ENCODE measurements around the gene RBBP9.
"Not testable (repeated sequence)": the region's sequence is repeated elsewhere in the genome, so short reads cannot be mapped to it uniquely, and the experiment has no call there.

Gene RBBP9

GRCh38 chr20:18506744-18507143 is 9.7 kb upstream of the RBBP9 start:
- in situ Hi-C loops (cut with MboI; ENCODE audit: low sequenced_read_pairs), result no loop called here

- in situ Hi-C loops (cut with MboI; ENCODE audit: low sequenced_read_pairs), result no loop called here
These were observed 7.5 kb upstream of the RBBP9 start for GRCh38 chr20:18504479-18505060.

- in situ Hi-C loops (cut with MboI; ENCODE audit: low sequenced_read_pairs), result not testable (repeated sequence)
These were observed 4.6 kb upstream of the RBBP9 start for GRCh38 chr20:18501672-18502071.

GRCh38 chr20:18497603-18498002 is 578 bp upstream of the RBBP9 start:
- in situ Hi-C loops (cut with MboI; ENCODE audit: low sequenced_read_pairs), result no loop called here

DNA sequence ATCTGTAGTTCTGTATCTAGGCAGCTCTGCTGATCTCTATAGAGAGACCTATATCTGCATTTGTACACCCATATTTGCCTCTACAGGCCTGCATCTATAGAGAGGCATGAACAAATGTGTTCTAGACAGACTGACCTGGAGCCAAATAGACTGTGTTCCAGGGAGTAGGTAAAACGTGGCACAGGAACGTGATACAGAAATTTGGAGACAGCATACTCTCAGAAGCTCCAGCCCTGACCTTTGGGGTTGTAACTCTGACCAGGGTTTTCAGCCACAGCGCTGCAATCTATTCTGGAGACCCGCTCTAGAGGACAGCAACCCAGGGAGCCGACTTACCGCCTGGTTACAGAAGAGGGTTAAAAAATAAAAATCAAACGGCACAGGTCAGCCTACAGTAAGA is 983 bp downstream of the RBBP9 start:
- in situ Hi-C loops (cut with MboI; ENCODE audit: low sequenced_read_pairs), result no loop called here

GRCh38 chr20:18488301-18488700 is 8.7 kb downstream of the RBBP9 start:
- in situ Hi-C loops (cut with MboI; ENCODE audit: low sequenced_read_pairs), result no loop called here

DNA sequence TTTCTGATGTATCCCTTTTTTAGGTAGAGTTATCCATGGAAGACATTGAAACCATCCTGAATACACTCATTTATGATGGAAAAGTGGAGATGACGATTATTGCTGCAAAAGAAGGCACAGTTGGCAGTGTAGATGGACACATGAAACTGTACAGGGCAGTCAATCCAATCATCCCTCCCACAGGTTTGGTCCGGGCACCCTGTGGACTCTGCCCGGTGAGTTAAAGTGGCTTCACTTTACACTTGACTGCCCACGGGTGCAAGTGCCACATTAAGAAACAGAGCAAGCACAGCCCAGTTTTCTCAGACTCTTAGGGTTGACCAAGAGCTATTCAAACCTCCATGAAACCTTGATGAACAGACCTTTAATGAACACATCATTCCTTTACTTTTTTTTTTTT is 15.4 kb downstream of the RBBP9 start:
- in situ Hi-C loops (cut with MboI; ENCODE audit: low sequenced_read_pairs), result no loop called here

- in situ Hi-C loops (cut with MboI; ENCODE audit: low sequenced_read_pairs), result no loop called here
These were observed 19.2 kb downstream of the RBBP9 start for GRCh38 chr20:18477821-18478220.

DNA sequence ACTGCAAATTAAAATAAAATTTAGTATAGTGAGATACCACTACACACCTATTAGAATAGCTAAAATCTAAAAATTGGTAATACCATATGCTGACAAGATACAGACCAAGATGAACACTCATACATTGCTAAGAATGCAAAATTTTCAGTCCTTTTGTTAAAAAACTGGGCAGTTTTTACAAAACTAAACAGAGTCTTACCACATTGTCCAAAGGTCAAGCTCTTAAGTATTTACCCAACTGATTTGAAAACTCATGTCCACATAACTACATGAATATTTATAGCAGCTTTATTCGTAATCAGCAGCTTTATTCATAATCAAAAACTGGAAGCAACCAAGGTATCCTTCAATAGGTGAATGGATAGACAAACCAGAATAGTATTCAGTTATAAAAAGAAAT is 19.8 kb downstream of the RBBP9 start:
- in situ Hi-C loops (cut with MboI; ENCODE audit: low sequenced_read_pairs), result no loop called here

DNA sequence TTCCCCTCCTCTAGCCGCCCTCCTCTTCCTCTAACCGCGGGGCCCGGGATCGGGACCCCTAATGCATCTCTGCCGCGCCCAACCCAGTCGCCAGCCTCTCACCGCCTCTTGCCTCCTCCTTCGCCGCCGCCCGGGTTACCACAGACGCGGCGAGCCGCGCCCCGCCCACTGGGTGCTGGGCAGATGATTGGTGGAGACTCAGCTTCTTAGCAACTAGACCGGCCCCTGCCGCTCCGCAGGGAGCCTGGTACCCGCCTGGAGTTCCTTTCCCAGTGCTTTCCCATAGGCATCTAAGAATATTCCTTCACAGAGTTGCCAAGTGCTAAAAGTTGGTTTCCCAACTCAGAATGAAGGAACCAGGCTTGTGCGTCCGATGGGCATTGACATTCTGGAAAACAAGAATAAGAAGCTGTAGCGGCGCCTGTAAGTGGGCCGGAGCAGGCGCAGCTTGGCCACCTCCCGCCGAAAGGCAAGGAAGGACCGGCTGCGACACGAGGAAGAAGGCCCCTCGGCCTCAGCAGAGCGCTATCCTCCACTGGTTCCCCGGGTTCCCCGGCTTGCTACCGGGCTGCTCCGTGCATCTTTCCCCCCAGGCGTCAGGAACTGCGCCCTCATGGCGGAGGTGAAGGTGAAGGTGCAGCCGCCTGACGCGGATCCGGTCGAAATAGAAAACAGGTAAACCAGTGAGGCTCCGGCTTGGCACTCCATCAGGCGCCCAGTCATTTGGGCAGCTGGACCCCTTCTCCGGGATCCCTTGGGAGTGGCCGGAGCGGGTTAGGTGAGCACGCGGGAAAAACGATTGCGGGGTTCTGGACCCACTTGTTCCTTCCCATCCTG is 29.9 kb downstream of the RBBP9 start, which contains the start of the genes DZANK1 and POLR3F:
Gene DZANK1 (minus strand): TSS at position 137 of the 837 bp plus-strand sequence. CDS start 1,672 bp downstream, outside the sequence.
Gene POLR3F (plus strand): TSS at position 497 of the 837 bp plus-strand sequence. CDS start 117 bp downstream, at position 614.
- in situ Hi-C loops (cut with MboI; ENCODE audit: low sequenced_read_pairs), result no loop called here

- in situ Hi-C loops (cut with MboI; ENCODE audit: low sequenced_read_pairs), result no loop called here
These were observed 30.5 kb downstream of the RBBP9 start for GRCh38 chr20:18466574-18466893.

DNA sequence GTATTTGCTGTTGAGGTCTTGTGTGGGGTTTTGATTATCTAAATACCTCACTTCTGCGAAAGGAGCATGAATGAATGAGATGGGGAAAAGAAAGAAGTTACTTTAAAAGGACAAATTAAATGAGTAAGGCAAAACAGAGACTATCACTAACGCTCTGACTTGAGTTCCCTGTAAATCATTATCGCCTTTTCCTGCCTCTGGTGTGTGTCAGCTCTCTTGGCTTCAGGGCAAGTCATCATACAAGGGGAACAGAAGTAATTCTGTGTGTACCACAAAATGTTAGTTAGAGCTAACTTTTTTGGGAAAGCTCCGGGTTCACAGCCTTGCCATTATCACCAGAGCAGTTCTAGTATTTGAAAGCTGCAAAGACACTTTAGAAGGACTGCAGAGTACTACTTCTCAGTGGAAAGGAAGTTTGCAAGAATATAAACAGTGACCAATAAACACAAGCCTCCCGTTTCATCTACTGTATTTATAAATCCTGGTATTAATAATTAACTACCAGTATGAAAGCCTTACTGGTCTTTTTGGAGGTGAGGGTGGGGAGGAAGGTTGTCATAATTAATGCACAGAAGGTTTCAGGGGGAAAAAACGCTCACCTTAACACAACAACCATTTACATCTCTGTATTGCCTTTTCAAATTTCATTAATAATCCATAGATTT is 31.4 kb downstream of the RBBP9 start:
- in situ Hi-C loops (cut with MboI; ENCODE audit: low sequenced_read_pairs), result no loop called here

DNA sequence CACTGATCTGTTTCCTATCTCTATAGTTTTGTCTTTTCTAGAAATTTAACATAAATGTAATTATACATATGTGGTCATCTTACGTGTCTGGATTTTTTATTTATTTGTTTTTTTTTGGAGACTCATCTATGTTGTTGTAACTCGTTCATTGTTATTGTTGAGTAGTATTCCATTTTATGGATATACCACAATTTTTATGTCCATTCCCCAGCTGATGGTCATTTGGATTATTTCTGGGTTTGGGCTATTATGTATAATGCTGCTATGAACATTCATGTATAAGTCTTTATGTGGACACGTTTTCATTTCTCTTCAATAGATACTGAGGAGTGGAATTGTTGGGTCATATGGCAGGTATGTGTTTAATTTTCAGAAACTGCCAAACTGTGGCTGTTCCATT is 40.4 kb downstream of the RBBP9 start:
- in situ Hi-C loops (cut with MboI; ENCODE audit: low sequenced_read_pairs), result no loop called here

GRCh38 chr20:18443886-18444285 is 53.1 kb downstream of the RBBP9 start:
- in situ Hi-C loops (cut with MboI; ENCODE audit: low sequenced_read_pairs), result no loop called here

- in situ Hi-C loops (cut with MboI; ENCODE audit: low sequenced_read_pairs), result no loop called here
These were observed 56.6 kb downstream of the RBBP9 start for GRCh38 chr20:18440403-18440802.

- in situ Hi-C loops (cut with MboI; ENCODE audit: low sequenced_read_pairs), result no loop called here
These were observed 60.2 kb downstream of the RBBP9 start for GRCh38 chr20:18436847-18437246.

Data from HL-60/S4 (cell line).